Fibroblast of peridontal ligament (primary cell): ENCODE data around the gene AP5Z1.
A peak's percentile ranks its signal among the peaks of the same experiment; 100 is the strongest.

ENCODE experiments used
- DNase-seq: peaks from one replicate; pipeline ENCODE4 v3.0.0-alpha.2; 2010; ENCODE audit errors: extremely low read depth

The AP5Z1 gene

DNA sequence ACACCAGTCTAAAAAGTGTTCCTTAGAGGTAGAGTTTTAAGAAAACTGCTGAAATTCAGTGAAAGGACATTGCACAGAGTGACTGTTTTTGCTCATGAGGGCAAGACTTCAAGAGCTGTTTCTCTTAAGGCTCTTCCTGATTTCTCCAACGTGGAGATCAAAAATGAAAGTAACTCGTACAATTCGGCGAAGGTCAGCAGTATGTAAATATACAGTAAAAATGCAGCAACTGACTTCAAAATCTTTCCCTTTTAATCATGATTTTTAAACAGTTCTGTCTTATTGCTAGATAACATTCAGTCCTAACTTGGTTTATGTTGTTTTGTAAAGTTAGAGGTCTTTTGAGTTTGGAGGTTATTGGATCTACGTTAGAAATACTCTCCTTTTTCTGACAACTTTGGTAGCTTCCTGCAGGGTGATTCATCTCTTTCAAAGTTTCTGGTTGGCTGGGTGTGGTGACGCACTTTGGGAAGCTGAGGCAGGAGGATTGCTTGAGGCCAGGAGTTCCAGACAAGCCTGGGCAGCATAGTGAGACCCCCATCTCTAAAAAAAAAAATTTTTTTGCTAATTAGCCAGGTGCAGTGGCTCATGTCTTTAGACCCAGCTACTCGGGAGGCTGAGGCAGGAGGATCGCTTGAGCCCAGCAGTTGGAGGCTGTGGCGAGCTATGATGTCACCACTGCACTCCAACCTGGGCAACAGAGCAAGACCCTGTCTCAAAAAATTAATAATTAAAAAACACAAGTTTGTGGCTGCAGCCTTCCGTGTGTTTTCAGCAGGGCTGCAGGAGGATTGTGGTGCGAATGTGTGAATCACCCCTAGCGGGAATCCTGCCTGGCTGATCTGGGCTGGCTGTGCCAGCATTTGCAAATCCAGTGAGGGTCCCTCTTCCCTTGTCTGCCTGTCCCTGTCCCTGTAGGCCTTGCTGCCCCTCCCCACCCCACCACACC is 29.2 kb upstream of the AP5Z1 start:
- DNase-seq: peak; percentile 88

DNA sequence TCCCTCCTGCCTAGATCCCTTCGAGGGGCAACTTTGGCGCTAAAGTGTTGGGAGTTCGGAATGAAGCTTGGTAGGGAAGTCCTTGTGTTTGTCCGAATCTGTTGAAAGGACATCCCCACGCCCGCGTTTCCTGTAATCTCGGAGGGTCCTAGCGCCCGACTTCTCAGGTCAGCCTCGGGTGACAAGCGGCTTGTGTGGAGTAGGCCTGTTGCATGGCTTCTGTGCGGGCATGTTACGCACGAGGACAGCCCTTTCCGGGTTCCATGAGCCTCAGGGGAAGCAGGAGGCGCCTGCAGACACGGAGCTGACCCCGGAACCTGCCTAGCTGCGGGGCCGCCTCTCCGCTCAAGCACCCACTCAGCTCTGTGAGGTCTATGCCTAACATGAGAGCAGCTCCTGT is 28.4 kb upstream of the AP5Z1 start:
- DNase-seq: no peak

DNA sequence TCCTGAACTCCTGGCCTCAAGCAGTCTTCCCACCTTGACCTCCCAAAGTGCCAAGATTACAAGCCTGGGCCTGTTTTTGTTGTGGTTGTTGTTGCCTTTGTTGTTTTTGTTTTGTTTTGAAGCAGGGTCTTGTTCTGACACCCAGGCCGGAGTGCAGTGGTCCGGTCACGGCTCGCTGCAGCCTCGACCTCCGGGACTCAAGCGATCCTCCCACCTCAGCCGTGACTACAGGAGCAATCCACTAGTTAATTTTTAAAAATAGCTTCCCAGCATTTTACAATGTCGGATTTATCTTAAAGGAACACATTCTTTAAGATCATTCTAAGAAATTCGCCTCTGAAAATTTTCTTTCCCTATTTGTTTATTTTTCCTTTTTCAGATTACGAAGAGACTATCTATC is 27.7 kb upstream of the AP5Z1 start:
- no peak for DNase-seq

DNA sequence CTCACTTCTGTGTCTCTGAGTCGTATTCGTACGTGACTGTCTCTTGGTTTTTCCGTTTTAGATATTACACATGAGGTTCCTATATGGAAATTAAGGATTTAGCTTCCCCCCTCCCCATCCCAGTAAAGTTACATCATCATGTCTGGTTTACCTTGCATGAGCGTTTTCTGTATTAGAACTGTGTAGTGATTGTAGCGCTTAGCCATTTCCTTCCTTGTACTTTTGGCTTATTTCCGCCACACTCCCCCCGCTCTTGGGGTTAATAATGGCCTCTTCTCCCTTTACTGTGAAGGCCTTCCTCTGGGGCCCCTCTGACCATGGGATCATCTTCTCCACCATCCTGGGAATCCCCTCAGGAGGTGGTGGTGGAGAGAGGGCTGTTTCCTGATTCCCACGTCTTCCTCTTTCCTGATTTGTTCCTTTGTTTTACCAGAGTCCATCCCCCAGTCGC is 27.2 kb upstream of the AP5Z1 start:
- DNase-seq: no peak

DNA sequence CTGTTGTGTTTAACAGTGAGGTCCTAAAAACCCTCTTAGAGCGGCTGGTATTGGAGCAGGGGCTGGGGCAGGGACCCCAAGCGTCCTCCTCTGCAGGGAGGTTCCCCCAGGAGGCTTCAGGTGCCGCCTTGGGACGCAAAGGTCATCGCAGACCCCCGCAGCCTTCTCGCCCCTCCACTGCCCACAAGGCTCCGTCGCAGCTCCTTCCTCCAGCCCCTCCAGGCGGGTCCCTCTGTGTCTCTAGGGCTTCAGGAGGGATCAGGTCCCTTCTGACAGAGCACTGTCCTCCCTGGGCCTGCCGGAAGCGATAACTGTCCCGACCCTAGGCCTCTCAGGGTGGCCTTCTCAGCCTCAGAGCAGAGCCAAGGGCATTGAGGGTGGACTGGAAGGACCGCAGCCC is 26.1 kb upstream of the AP5Z1 start:
- no peak for DNase-seq

DNA sequence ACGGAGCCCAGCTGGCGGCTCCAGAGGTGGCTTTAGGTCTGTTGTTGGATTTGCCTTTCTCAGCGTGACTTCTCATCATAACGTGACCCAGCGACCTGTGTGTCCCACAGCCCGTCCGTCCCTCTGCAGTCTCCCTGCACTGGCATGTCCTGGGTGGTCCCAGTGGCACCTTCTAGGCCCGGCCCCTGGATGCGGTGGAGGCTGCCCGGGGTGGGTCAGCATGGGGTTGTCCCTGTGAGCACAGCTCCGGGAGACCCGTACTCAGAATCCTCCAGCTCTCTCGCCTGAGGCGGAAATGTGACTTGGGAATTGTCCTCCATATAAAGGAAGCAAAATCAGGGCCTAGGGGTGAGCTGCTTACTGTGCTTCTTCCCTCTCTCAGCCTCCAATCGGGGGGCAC is 25.6 kb upstream of the AP5Z1 start:
- no peak for DNase-seq

DNA sequence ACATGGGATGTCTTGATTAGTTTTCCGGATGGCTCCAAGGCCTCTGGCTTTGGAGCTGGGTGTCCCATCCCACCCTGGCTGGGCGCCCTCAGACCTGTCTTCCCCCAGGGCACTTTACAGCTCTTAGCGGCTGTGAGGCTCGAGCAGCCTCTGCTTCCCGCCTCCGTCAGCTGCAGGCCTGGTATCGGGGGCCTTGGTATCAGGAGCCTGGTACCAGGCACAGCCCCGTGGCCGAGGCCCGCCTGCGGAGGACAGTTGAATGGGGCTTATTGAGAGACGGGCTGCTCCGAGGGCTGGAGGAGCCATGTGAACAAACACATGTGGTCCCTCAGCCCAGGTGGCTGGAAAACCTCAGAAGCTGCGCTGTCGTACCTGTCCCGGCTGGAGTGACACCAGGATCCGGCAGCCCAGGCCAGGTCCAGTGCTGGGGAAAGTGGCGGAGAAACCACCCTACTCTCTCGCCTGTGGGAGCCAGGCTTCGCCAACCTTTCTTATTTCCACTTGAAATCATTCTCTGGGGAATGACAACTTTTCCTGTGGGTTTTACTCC is 23.9 kb upstream of the AP5Z1 start:
- DNase-seq: no peak

DNA sequence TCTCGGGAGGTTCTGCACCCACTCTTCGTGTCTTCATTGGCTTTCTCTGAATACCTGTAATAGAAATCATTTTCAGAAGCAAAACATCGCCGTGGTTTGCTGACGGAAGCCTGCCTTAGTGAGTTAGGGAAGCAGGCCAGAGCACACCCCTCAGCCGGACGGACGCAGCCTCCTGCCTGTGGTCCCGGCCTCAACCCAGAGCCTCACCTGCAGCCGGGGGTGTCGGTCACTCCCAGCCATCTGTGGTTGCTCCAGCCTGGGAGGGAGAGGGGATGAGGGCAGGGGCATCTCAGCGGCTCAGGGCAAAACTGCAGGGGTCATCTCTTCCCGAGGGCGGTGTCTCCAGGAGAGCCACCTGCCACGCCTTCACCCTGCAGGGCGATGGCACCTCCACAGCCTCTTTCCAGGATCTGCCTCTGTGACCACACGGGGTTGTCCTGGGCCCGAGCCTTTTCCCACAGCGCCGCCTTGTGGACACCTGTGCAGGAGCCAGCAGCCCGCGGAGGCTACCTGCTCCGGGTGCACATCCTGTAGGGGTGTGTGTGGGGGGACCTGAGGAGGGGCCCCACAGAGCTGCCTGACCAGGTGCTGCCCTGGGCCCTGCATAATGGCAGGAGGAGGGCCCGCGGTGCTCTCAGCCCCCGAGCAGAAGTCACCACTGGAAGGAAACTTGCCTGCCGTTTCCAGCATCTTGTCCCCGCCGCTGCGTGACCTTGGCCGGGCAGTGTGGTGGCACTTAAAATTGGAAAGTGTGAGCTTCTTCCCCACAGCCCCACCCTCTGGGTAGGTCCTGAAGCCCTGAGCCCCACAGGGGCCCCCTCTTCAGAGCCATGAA is 21.6 kb upstream of the AP5Z1 start:
- DNase-seq: peak; percentile 21

DNA sequence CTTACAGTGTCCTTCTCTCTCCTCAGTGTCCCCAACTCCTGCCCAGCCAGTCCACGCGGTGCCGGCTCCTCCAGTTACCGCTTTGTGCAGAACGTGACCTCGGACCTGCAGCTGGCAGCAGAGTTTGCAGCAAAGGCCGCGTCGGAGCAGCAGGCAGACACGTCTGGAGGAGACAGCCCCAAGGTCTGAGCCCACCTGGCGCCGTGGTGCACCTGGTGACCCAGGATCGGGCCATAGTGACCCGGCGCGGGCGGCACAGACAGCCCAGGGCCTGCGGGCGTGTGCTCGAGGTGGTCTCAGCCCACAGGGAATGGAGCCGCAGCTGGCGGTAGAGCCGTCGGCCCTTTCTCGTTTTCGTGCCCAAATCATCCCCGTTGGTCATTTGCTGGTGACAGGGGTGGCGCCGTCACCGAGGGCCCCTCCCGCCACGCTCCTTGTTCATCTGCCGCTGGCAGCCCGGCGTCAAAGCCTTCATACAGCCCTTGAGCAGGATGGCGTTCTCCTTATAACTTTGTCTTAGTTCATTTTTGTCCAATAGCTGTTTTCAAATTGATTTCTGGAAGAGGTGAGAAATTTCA is 20.9 kb upstream of the AP5Z1 start:
- DNase-seq: no peak

DNA sequence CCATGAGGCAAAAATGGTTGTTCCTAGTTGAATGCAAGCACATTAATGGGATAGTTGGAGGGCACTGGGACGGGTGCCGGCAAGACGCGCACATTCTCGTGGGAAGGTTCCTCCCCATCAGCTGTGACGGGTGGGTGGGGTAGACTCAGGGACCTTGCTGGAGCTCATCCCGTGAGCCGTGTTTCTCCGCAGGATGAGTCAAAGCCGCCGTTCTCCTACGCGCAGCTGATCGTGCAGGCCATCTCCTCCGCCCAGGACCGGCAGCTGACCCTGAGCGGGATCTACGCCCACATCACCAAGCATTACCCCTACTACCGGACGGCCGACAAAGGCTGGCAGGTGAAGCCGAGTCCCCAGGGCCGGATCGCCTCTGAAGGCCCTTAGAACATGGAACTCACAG is 20.4 kb upstream of the AP5Z1 start:
- DNase-seq: no peak

DNA sequence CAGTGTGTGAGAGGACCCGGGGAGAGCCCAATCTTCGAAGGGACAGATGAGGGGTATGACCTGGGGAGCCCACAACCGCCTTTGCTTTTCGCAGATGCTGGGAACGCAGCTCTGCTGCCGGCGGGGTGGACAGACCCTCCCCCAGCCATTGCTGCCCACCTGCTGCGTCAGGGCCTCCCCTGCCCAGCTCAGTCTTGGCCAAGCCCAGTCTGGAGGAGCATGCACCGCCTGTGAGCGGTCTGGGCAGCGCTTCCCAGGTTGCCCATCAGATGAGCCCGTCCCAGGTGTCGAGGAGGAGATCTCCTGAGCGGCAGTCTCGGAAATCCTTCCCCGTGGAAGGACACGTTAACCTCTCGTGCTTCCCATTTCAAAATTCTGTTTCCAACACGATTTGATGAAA is 17.3 kb upstream of the AP5Z1 start:
- DNase-seq: no peak

DNA sequence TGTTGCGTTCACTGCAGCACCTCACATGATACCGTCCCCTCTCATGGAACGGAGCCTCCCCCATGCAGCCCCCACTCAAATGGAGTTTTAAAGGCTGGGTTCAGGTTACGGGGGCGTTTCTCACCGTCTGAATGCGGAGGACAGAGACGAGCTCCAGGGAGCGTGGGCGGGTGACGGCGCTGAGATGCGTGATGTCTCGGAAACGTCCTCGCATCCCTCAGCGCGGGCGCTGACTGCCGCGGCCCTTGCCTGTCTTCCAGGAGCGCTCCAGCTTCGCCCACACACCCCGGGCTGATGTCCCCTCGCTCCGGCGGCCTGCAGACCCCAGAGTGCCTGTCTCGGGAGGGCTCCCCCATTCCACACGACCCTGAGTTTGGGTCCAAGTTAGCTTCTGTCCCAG is 16.6 kb upstream of the AP5Z1 start:
- DNase-seq: no peak

DNA sequence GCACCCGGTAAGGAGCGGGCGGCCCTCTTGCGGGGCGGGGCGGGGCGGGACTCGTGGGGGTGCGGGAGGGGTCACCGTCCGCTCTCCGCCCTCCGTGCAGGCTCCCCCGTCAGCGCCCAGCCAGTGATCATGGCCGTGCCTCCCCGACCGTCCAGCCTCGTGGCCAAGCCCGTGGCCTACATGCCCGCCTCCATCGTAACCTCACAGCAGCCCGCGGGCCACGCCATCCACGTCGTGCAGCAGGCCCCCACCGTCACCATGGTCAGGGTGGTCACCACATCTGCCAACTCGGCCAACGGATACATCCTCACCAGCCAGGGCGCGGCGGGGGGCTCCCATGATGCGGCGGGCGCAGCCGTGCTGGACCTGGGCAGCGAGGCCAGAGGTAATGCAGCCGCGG is 16.2 kb upstream of the AP5Z1 start:
- no peak for DNase-seq

DNA sequence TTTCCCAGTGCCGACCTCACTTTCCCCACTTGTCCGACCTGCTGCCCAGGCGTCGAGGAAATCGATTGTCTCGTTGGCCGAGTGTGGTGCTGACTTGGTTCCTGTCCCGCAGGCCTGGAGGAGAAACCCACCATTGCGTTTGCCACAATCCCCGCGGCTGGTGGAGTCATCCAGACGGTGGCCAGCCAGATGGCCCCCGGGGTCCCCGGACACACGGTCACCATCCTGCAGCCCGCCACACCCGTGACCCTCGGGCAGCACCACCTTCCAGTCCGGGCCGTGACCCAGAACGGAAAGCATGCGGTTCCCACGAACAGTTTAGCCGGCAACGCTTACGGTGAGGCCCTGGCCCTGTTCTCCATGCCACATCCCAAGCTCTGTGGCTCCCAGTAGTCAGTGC is 14.5 kb upstream of the AP5Z1 start:
- no peak for DNase-seq

DNA sequence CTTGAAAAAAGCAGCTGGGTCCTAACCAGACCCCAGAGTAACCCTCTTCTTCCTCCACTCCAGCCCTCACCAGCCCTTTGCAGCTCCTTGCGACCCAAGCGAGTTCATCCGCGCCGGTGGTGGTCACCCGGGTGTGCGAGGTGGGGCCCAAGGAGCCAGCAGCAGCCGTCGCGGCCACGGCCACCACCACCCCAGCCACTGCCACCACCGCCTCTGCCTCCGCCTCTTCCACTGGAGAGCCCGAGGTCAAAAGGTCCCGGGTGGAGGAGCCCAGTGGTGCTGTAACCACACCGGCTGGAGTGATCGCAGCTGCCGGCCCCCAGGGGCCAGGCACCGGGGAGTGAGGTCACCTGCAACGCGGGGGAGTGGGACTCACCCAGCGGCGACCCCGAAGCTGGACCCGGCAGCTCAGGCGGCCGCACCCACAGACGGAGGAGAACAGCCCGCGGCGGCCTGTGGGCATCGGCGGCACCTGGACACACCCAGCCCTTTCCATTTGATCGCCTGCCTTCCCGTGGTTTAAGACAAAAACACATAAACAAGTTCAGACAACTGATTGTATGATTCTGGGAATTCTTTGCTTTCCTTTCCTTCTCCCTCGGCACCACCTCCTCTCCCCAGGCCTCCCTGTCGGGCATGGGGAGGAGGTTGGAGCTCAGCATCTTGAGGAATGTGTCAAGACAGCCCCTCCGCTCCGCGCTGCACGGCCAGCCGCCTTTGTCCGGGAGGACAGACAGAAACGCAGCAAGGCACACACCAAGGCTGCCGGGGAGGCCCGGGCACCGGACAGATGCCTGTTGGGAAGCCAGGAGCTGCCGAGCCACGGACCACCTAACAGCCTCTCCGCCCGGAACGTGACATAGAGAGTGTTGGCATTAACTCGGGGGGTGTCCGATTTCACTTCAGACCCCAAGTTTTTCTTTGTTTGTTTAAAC is 13.0 kb upstream of the AP5Z1 start:
- no peak for DNase-seq

DNA sequence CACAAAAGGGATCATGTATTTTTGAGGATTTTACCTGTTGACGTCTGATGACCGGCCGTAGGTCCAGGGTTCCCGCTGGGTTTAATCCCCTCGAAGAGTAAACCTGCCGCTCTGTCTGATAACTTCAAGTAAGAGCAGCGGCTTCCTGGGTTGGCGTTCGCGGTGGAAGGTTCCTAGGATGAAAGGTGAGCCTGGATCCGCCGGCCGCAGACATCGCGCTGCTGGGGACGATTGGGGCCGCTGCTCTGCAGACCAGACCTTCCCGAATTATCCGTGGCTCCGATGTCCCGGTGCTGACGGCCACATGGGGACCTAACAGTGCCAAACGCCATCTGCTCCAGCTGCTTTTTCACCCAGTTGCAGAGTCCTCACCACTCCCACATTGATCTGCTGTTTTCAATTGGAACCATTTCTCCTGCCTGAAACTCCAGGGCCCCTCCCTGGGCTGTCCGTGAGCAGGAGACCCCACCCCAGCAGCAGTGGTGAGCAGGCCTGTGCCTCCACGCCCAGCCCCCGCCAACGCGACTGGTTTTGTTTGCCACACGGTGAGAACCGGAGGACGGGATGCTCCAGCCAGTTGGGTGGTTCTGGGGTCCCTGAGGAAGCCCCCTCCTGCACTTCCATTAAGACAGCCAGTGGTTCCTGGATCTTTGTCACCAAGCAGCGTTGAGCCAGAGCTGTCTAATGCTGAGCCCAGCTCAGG is 12.2 kb upstream of the AP5Z1 start:
- no peak for DNase-seq

DNA sequence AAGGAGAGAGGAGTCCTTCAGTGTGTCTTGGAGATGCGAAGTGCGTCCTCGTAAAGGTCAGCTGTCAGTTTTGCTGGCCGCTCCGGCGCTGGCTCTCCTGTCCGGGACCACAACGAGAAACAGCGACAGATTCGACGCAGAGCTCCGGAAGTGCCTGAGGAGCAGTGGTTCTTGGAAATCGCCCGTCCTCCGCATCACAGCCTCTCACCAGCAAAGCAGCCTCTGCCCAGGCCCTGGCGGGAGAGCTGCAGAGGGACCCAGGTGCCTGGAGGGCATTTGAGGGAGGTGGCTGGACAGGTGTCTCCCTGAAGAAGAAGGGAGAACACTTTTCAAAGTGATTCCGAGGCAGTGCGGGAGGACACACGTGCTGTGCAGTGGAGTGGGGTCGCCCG is 11.6 kb upstream of the AP5Z1 start:
- DNase-seq: no peak

DNA sequence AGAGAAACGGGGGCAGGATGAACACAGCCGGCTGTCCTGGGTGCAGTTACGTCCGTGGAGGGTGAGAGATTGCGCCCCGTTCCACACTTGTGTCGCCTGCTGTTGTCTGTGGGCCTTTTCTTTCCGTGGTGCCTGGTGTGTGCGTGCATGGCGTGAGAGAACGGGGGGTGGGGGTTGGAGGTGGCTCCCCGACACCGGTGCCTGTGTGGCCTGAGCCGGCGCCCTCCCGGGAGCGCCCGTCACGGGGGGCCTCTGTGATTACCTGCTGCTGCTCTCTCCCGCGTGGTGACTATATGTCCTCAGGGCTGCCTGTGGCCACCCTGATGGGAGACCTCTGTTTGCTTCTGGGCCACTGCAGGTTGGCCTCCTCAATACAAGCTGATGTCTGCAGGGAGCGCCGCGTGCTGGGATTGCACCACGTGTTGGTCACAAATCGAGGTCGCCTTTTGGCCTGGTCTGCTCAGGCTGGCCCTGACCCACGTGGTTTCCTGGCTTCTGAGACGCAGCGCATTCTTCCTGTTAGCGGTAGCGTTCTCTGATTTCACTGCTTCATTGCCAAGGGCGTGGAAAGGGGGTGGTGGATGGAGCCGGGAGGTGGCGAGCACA is 10.9 kb upstream of the AP5Z1 start:
- DNase-seq: no peak

DNA sequence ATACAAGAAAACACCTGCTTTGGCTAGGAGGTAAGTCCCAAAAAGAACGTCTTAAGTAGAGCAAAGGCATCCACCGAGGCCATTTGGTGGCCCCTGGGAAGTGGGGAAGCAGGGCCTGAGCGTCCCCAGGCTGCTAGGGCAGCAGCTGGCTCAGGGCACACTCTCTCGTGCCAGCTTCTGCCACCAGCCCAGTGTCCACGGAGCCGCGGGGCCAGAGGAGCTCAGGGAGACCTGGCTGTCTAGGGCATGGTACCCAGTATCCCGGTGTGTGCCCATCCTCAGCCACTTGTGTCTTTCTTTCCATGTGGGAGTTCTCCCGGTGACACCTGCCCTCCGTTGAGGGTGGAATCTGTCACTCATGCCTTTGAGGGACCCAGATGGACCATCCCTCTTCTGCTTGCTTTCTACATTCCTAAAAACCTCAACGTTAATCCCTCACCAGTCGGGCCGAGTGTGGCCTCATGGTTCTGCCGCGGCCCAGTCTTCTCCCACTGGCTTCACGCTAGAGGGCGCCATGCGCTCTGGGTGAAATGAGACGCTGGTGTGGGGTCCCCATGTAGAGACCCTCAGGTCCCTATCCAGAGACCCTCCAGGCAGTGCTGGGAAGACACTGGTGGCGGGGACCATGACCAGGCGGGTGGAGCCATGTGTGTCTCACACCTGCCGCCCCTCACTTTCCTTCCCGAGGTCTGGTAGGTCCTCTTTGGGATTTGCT is 9.5 kb upstream of the AP5Z1 start:
- DNase-seq: no peak
